ENCODE results near the gene PLXNB2.
"Not testable (repeated sequence)": the region's sequence is repeated elsewhere in the genome, so short reads cannot be mapped to it uniquely, and the experiment has no call there.

PLXNB2 gene

GRCh38 chr22:50326956-50327710 lies 19.7 kb upstream of the PLXNB2 start, which contains the start of gene DENND6B:
DENND6B (minus strand) TSS chr22:50327012; CDS start chr22:50326988, 24 bp downstream.
- peak; percentile 61 for DNase-seq (ENCODE audit: low read depth)

- DNase-seq (ENCODE audit: low read depth): no peak
These were observed 18.9 kb upstream of the PLXNB2 start for GRCh38 chr22:50326225-50326955.

- DNase-seq (ENCODE audit: low read depth): no peak
These were observed 18.2 kb upstream of the PLXNB2 start for GRCh38 chr22:50325444-50326224.

DNA sequence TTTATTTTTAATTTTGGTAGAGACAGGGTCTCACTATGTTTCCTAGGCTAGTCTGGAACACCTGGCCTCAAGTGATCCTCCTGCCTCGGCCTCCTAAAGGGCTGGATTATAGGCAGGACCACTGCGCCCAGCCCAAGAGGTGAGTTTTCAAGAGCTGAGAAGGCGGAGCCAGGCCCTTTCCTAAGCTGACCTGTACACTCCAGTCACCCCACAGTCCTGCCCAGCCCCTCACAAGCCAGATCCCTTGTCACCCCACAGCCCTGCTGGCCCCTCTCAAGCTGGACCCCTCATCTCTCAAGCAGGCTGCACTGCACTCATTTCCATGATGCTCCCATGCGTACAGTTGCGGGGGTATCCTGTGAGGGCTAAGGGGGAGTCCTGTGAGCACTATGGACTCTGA lies 16.5 kb upstream of the PLXNB2 start:
- no peak for DNase-seq (ENCODE audit: low read depth)

DNA sequence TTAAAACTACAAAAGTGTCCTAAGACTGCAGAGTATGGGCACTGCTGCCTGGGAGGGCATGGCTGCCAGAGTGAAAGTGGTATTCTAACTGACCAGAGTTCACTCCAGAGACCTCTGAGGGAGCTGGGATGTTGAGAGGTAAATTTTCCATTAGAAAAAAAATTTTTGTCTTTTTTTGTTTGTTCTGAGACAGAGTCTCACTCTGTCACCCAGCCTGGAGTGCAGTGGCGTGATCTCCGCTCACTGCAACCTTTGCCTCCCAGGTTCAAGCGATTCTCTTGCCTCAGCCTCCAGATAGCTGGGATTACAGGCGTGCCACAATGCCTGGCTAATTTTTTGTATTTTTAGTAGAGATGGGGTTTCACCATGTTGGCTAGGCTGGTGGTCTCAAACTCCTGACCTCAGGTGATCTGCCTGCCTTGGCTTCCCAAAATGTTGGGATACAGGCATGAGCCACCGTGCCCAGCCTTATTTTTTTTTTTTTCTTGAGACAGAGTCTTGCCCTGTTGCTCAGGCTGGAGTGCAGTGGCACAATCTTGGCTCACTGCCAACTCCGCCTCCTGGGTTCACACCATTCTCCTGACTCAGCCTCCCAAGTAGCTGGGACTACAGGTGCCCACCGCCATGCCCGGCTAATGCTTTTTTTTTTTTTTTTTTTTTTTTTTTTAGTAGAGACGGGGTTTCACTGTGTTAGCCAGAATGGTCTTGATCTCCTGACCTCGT lies 15.1 kb upstream of the PLXNB2 start:
- DNase-seq (ENCODE audit: low read depth): not testable (repeated sequence)

DNA sequence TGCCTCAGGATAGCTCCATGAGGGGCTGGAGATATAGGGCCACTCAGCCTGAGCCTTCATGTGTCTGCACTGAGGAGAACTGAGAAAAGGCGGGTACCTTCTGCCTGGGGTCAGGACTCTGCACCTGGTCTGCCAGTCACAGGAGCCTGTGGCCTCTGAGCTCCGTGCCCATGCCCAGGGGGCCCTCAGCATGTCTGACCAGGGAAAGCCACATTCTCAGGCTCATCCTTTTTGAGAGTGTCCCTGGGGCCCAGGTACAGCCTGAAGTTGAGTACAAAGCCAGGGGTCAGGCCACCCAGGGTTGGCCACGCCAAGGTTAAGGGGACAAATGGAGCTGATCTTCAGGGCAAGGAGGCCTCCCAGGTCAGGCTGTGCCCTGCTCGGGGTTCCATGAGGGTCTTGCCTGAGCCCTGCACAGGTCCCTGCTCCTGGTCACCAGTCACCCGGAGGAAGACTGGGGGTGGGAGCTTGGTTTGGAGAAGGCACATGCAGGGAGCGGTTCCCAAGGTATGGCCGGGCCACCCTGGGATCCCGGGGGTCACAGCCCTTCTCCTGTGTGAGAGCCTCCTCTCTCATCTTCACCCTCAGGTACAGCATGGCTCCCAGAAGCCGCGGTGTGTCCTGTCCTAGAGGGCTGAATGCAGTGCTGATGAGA lies 13.4 kb upstream of the PLXNB2 start:
- DNase-seq (ENCODE audit: low read depth): no peak

DNA sequence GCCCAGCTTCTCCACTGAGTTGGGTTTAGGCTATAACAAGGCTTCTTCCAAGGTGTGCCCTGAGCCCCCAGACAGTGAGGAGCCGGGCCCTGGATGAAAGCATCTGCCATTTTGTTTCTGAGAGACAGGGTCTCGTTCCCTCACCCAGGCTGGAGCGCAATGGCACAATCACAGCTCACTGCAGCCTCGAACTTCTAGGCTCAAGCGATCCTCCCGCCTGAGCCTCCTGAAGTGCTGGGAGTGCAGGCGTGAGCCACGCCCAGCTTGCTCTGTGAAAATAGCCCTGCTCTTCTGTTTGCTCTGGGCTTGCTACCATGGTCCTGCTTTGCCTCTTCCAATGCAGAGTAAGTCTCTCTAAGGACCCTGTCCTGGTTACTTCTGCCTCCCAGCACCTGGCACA lies 12.7 kb upstream of the PLXNB2 start:
- DNase-seq (ENCODE audit: low read depth): no peak

DNA sequence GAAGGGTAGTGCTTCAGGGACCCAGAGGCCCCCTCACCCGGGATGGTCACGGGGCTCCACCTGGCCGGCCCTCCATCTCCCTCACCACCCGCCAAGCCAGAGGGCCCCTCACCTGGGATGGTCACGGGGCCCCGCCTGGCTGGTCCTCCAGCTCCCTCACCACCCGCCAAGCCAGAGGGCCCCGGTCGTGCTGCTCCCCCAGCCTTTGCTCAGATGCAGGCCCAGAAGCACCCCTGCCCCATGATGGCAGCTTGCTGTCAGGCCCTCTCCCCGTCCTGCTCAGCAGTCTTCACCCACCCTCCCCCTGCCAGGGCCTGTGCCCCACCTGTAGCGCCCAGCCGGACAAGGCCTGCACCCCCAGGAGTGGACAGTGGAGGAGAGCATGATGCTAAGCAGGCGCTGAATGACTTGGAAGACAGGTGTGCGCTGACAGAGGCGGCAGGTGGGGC lies 12.1 kb upstream of the PLXNB2 start:
- DNase-seq (ENCODE audit: low read depth): no peak

DNA sequence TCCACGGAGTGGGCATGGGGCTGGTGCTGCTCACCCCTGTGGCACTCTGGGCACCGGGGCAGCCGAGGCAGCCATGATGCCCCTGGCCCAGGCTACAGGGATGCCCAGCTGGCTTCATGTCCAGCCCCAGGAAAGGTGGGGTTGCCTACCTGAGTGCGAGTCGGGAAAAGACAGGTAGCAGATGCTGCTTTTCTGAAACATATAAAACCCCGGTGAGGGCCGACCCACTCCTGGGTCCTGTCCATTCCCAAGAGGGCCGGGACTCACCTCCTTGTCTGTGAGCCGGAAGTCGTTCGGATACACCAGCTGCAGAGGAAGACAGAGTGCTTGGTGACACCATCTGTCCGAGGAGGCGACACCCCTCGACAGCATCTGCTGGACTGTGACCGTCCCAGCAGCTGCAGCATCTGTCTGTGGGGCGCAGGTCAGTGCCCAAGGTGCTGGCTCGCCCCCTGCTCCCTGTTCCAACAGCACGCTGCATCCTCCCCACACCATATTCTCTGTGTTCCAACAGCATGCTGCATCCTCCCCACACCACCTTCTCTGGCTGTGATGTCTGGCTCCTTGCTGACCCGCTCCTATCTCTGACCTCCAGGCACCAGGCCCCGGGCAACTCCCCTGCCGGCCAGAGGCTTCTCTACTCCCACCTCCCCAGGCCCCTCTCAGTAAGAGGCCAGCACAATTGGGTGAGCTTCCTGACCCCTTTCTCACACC lies 11.4 kb upstream of the PLXNB2 start:
- no peak for DNase-seq (ENCODE audit: low read depth)

DNA sequence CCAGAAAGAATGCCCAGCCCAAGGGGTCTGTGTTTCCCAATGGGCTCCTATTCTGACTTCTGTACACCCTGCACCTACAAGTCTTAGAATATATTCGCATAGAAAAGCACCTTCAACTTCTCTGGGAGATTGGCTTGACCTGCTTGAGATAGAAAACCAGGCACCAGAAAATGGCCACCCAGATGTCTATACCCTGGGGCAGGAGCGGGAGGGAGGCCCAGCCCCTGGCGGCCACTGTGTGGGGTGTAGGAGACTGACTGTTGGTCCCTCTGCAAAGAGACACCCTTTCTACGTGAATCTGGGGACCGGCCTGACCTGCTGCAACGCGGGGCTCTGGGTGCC lies 10.9 kb upstream of the PLXNB2 start:
- no peak for DNase-seq (ENCODE audit: low read depth)

GRCh38 chr22:50317674-50318073 lies 10.2 kb upstream of the PLXNB2 start:
- DNase-seq (ENCODE audit: low read depth): no peak

DNA sequence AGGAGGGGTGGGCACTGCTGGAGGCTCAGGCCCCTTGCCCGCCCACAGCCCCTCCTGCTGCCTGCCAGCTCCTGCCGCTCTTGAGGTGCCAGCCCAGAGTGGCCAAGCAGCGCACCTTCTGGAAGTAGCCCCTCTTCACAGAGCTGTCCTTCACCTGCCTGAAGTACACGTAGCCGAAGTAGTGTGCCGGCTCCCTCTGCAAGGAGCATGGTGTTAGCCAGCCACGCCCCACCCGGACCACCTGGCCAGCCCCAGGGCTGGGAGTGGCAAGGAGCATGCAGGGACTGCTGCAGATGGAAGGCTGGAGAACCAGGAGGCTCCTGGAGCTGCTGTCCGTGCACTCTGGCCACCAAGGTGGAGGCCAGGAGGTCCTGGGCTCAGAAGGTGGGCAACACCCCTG lies 9.7 kb upstream of the PLXNB2 start:
- DNase-seq (ENCODE audit: low read depth): no peak

DNA sequence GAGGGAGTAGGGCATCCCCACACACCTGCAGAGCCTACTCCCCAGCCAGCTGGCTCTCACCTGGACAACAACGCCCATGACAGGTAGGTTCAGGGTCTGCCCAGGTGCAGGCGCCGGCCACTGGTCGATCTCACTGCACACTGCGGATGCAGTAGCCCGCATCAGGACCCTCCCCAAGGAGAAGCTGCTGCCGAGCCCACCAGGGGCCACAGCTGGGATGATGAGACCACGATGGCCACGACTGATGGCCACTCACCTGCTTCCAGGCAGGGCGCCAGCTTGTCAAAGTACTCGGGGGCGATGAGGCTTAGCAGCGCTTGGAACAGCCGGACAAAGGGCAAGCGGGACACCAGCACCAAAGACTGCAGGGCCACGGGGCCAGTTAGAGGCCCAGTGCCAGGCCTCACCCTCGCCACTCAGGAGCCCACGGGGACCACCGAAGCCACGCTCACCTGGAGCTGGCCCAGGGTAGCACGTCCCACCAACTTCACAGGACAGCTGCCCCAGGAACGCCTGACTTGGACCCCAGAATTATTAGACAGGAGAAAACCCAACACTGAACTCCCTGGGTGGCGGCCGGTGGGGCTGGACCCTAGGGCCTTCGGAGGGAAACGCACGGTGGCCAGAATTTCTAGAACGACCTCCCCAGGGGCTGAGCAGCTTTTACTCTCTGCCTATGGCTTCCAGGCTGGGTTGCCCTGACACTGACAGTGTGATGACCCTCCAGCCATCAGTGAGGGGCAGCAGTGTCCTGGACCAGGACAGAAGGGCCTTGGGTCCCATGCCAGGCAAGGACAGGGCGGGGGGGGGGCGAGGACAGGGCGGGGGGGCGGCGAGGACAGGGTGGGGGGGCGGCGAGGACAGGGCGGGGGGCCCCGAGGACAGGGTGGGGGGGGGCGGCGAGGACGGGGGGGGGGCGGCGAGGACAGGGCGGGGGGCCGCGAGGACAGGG lies 8.9 kb upstream of the PLXNB2 start:
- DNase-seq (ENCODE audit: low read depth): no peak

- no peak for DNase-seq (ENCODE audit: low read depth)
These were observed 8.1 kb upstream of the PLXNB2 start for GRCh38 chr22:50315289-50316113.

GRCh38 chr22:50314455-50315288 lies 7.2 kb upstream of the PLXNB2 start:
- peak; percentile 51 for DNase-seq (ENCODE audit: low read depth)

DNA sequence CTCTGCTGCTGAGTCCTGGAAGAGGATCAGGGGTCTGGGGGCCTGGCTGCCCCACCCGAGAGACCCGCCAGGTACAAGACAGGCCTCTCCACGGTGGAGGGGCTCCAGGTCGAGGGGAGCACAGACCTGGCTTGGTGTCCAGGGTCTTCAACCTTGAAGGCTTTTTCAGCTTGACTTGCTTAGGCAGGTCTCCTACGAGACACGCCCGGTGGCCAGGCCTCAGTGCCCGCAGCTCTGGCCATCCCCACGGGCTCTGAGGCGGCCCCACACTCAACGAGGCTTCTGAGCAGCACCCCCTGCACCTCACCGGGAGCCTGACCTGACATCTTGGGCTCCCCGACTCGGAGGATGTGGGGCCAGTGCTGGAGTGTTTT lies 6.6 kb upstream of the PLXNB2 start:
- no peak for DNase-seq (ENCODE audit: low read depth)

DNA sequence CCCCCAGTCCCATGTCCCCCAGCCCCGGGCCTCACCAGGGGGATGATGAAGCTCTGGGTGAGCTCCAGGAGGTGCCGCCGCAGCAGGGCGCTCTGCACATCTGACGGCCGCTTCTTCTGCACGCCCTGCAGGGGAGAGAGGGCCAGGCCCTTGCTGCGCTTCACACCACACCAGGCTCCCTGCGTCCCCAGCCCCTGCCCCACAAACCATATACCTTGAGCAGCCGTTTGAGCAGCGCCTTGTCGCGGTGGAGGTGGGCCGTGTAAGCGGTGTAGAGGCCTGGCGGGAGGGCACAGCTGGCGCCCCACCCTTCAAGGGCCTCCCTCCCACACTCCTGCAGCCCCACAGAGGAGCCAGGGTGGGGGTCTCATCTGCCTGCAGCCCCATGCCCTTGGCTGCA lies 6.2 kb upstream of the PLXNB2 start:
- DNase-seq (ENCODE audit: low read depth): no peak

DNA sequence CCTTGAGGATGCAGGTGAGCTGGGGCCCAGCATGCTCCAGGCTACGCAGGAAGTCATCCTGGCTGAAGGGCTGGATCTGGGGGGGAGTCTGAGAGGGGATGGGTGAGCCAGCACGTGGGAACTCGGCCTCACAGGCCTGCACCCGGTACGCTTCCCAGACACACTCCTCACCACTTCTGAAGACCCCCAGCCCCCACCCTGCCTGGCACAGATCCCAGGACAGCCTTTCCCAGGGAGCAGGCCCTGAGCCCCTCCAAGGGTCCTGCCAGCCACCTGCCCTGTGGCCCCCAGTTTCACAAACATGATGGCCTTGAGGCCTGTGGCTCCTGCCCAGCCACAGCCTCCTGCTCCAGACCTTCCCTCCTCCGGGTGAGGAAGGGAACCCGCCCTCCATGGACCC lies 5.6 kb upstream of the PLXNB2 start:
- no peak for DNase-seq (ENCODE audit: low read depth)

Measured in activated T-helper 9 cell treated with anti-CD3 and anti-CD28 coated beads, Interleukin-2, amount 50 U/mL, for 16 hours (primary cell).